HepG2 (cell line): ENCODE data around the gene TMEM121. TPM values are rescaled to one million over a fixed set of nuclear protein-coding genes. Genes with fewer than 3 reads are reported as not detected.

Experiments used
- ARID3A ChIP-seq: IDR thresholded peaks from 2 replicates; pipeline ENCODE4 v1.6.1; 2012; ENCODE audit warnings: low read depth, low read length, improper control_type of control experiment
- CHCHD3 ChIP-seq: sonication (generic); formaldehyde crosslinking; IDR thresholded peaks from 2 replicates; pipeline ENCODE4 v1.8.0; 2022; ENCODE audit warnings: mild to moderate bottlenecking, missing genetic modification reagents, moderate library complexity
- FOXP4 ChIP-seq: sonication (generic); formaldehyde crosslinking; IDR thresholded peaks from 2 replicates; pipeline ENCODE4 v1.4.0; 2020; ENCODE audit warnings: missing genetic modification reagents
- HNF1B ChIP-seq: sonication (generic); formaldehyde crosslinking; IDR thresholded peaks from 2 replicates; pipeline ENCODE4 v1.5.1; 2020; ENCODE audit warnings: mild to moderate bottlenecking, moderate library complexity, missing genetic modification reagents
- SP4 ChIP-seq: sonication (generic); formaldehyde crosslinking; IDR thresholded peaks from 2 replicates; pipeline ENCODE4 v1.8.1; 2023; ENCODE audit warnings: mild to moderate bottlenecking, missing genetic modification reagents
- TAF1 ChIP-seq: sonication (generic); formaldehyde crosslinking; IDR thresholded peaks from 2 replicates; pipeline ENCODE4 v1.4.0; 2020; ENCODE audit warnings: missing genetic modification reagents
- UBTF ChIP-seq: sonication (generic); formaldehyde crosslinking; IDR thresholded peaks from 2 replicates; pipeline ENCODE4 v1.4.0; 2020; ENCODE audit warnings: mild to moderate bottlenecking, missing genetic modification reagents
- polyA plus RNA-seq, 8 experiments: library from polyadenylated mRNA; depleted of rRNA in 3 of 8; stranded (reverse) in 7 of 8; unstranded in 1 of 8; fragments of >200 nt; fragmentation: Illumina TruSeq in 4 of 8; extraction: Trizol in 4 of 8; gene quantifications; 2 replicates each; pipeline versions ENCODE4 v1.2.1 to v1.2.3, GENCODE V29; 2011 to 2016; ENCODE audit warnings: low read depth in 4 of 8, missing spikeins in 1 of 8, mixed read lengths in 1 of 8; ENCODE audit not compliant: insufficient read depth in 1 of 8
- total RNA-seq, 5 experiments: library from RNA; depleted of rRNA; stranded (reverse); fragments of >200 nt; fragmentation: Illumina TruSeq; extraction: Trizol; gene quantifications; 2 replicates each; pipeline ENCODE4 v1.2.3, GENCODE V29; 2016; ENCODE audit warnings: low read depth in 1 of 5
- TF ChIP-seq, protein P1 (sequence below): sonication (generic); formaldehyde crosslinking; IDR thresholded peaks from 2 replicates; pipeline ENCODE4 v1.8.1; 2023; ENCODE audit warnings: mild to moderate bottlenecking, moderate library complexity, missing genetic modification reagents
- TF ChIP-seq, protein P2 (sequence below): sonication (generic); formaldehyde crosslinking; IDR thresholded peaks from 2 replicates; pipeline ENCODE4 v1.5.0; 2020; ENCODE audit warnings: mild to moderate bottlenecking, missing genetic modification reagents
- TF ChIP-seq, protein P3 (sequence below): sonication (generic); formaldehyde crosslinking; IDR thresholded peaks from 2 replicates; pipeline ENCODE4 v1.5.1; 2020; ENCODE audit warnings: missing genetic modification reagents, mild to moderate bottlenecking, borderline replicate concordance
- TF ChIP-seq, protein P4 (sequence below): sonication (generic); formaldehyde crosslinking; conservative IDR thresholded peaks from 2 replicates; pipeline ENCODE4 v1.4.0; 2020; ENCODE audit warnings: missing genetic modification reagents

TMEM121 gene
- total and polyA plus RNA-seq, 2 of the 13 experiments (the other 11 are each of a cell fraction or from before 2014, with no cell fraction given): 6.6 to 19.0 TPM

DNA sequence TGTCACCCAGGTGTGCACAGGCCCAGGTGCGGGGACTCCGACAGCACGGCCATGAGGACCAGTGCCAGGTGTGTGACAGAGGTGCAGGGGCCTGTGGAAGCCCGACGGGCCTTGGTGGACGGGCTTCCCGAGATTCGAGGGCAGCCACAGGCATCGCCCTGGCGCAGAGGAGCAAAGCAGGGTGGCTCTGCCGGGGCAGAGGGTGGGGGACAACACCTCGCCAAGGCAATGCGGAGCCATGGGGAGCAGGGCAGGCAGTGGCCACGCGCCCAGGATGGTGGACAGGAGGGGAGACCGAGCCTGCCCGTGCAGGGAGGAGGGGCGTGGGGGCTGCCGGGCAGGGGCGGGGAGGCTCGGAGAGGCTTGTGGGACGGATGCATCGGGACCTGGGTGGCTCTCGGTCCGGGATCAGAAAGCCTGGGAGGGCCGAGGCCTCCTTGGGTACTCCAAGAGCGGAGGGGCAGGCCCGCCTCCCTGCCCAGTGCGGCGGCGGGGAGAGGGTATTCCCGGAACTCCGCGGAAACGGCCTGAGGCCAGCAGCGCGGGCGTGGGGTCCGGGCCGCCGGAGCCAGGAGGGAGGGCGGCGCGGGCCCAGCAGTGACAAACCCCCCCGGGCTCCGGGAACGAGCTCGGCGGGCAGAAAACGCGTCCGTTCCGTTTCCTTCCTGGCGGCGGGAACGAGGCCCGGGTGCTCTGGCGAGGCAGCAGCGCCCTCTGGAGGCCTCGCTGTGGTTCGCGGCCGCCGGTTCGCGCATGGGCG is 1.6 kb downstream of the TMEM121 start (continued):
- TF ChIP-seq, protein P1, sequence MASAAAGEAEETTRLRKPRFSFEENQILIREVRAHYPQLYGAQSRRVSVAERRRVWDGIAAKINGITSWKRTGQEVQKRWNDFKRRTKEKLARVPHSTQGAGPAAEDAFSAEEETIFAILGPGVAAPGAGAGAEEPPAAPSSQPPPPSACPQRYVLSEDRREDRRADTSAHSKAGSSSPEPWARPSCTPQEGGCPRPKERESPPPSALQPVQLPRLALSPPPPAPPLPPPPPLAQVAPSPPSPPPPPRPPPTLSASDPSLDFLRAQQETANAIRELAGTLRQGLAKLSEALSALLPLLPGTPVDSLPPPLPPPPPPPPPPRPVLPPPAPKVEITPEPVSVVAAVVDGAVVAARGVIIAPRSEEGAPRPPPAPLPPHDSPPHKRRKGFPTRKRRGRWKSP: peak; percentile 83; the same call in 1 of the 2 replicates
- TF ChIP-seq UBTF (CRISPR knock-in tag): peak; percentile 77
- peak; percentile 43; the same call in 1 of the 2 replicates for TF ChIP-seq HNF1B (CRISPR knock-in tag)
- TF ChIP-seq CHCHD3 (CRISPR knock-in tag): no peak
- 0 out of 2 replicates have a peak, but pooled peaks have one; percentile 25 for TF ChIP-seq FOXP4 (CRISPR knock-in tag)
- TF ChIP-seq, protein P2, sequence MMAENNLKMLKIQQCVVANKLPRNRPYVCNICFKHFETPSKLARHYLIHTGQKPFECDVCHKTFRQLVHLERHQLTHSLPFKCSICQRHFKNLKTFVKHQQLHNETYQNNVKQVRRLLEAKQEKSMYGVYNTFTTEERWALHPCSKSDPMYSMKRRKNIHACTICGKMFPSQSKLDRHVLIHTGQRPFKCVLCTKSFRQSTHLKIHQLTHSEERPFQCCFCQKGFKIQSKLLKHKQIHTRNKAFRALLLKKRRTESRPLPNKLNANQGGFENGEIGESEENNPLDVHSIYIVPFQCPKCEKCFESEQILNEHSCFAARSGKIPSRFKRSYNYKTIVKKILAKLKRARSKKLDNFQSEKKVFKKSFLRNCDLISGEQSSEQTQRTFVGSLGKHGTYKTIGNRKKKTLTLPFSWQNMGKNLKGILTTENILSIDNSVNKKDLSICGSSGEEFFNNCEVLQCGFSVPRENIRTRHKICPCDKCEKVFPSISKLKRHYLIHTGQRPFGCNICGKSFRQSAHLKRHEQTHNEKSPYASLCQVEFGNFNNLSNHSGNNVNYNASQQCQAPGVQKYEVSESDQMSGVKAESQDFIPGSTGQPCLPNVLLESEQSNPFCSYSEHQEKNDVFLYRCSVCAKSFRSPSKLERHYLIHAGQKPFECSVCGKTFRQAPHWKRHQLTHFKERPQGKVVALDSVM: no peak
- 0 out of 2 replicates have a peak, but pooled peaks have one; percentile 29 for TF ChIP-seq TAF1 (CRISPR knock-in tag)
- TF ChIP-seq, protein P3, sequence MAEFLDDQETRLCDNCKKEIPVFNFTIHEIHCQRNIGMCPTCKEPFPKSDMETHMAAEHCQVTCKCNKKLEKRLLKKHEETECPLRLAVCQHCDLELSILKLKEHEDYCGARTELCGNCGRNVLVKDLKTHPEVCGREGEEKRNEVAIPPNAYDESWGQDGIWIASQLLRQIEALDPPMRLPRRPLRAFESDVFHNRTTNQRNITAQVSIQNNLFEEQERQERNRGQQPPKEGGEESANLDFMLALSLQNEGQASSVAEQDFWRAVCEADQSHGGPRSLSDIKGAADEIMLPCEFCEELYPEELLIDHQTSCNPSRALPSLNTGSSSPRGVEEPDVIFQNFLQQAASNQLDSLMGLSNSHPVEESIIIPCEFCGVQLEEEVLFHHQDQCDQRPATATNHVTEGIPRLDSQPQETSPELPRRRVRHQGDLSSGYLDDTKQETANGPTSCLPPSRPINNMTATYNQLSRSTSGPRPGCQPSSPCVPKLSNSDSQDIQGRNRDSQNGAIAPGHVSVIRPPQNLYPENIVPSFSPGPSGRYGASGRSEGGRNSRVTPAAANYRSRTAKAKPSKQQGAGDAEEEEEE (CRISPR knock-in tag): no peak
- TF ChIP-seq, protein P4, sequence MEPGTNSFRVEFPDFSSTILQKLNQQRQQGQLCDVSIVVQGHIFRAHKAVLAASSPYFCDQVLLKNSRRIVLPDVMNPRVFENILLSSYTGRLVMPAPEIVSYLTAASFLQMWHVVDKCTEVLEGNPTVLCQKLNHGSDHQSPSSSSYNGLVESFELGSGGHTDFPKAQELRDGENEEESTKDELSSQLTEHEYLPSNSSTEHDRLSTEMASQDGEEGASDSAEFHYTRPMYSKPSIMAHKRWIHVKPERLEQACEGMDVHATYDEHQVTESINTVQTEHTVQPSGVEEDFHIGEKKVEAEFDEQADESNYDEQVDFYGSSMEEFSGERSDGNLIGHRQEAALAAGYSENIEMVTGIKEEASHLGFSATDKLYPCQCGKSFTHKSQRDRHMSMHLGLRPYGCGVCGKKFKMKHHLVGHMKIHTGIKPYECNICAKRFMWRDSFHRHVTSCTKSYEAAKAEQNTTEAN: no peak
- no peak for TF ChIP-seq ARID3A
- TF ChIP-seq SP4 (CRISPR knock-in tag): 0 out of 2 replicates have a peak, but pooled peaks have one; percentile 51
